HG03103 (cell line): ENCODE data around the gene CCDC85A.

Source experiments
- ATAC-seq: cut with Tn5 transposase; IDR thresholded peaks from one replicate; pipeline ENCODE4 v1.9.1; 2021; ENCODE audit warnings: low read depth; ENCODE audit not compliant: unreplicated experiment

Gene CCDC85A

DNA sequence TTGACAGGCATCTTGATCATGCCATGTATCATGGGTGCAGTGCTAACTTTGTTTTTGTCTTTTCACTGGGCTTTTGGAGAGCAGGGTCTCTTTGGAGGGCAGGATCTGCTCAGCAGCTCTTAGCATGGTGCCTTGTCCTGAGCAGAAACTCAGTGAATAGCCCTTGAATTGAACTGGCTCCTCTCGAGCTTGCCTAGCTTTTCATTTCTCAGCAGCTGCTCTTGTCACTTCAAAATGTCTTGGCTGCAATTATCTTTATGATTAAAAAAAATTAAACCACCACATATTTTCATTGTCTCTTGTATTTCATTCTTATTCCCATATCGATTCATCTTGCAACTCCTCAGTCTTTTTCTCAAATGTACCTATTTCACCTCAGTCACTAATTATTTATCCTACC is 50.5 kb downstream of the CCDC85A start:
- no peak for ATAC-seq

DNA sequence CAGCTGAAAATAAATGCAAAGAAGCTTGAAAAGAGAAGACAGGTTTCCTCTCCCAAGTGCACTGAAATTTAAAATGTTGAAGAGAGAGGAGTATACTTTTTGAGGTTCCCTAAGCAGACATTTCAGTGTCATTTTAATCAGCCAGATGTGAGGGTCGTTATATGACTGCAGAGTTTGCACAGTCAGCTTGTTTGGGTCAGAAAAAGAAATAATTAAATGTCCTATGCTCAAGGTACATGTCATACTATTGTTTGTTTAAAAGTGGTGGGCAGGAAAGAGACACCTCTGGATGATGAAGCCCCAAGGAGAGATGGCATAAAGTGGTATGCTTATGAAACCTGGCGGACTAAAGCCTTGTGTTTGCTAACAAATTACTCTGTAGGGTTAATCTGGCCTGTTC is 55.2 kb downstream of the CCDC85A start:
- ATAC-seq, result no peak

DNA sequence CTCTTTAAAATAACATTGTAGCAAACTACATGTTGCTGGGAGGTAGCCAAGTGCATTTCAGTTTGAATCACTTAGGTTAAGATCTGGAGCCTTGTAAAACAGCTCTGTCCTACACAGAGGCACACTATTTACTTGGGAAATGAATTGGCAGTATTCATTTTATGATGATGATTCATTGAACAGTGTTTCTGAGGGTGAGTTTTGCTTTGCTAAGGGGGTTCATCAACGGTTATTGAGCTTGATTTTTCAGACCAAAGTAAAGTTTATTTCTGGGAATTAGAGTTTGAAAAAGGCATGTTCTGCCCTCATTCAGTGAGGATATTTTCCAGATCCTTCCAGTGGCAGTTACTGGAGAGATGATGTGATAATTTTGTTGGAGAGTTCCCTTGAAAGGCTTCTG is 55.6 kb downstream of the CCDC85A start:
- ATAC-seq, result no peak

DNA sequence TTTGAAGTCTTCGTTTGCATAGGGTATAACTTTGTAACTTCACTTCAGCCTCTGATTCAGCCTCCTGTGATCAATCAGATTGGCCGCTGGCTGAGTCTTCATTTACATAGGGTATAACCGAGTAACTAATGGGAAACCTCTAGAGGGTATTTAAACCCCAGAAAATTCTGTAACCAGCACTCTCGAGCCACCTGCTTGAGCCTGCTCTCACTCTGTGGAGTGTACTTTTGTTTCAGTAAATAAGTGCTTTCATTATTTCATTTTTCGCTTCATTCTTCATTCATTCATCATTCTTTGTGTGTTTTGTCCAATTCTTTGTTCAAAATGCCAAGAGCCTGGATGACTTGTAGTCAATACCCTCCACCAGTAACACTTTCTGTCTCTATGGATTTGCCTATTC is 56.4 kb downstream of the CCDC85A start:
- ATAC-seq, result no peak

DNA sequence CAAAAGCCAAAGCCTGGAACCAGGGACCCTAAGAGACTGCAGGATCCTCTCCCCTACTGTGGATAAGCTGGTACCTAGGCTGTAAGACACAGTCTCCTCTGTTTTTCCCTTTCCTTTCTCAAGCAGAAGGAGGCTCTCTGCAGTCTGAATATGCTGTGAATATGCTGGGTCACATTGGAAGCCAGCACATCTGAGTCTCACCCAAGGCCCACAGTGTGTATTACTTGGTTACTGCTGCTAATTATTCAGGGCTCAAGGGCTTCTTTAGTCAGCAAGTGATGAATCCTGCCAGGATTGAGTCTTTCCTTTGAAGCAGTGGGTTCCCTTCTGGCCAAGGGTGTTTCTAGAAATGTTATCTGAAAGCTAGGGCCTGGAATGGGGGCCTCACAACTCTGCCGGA is 60.7 kb downstream of the CCDC85A start:
- no peak for ATAC-seq

DNA sequence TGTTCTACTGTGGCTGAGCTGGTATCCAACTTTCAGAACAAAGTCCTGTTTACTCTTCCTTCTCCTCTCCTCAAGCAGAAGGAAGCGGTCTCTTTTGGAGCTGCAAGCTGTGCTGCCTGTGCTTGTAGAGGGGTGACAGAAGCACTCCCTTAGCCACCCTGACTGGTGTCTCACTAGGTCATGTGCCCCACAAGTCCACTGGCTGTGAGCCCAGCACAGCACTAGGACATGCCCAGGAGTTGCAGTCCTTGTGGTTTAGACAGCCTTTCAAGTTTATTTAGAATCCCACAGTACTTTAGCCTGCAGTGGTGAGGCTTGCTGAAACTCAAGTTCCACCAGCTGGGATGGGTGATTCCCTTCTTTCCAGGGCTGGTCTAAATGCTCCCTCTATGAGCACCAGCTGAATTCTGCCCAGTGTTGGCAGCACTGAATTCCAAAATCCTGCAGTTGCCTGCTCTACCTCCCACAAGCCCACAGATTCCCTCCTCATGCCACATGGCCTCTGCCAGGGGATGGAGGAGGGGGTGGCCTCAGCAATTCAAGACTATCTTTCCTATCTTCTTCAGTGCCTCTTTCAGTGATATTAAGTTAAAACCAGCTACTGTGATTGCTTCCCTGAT is 61.2 kb downstream of the CCDC85A start:
- ATAC-seq, result no peak

DNA sequence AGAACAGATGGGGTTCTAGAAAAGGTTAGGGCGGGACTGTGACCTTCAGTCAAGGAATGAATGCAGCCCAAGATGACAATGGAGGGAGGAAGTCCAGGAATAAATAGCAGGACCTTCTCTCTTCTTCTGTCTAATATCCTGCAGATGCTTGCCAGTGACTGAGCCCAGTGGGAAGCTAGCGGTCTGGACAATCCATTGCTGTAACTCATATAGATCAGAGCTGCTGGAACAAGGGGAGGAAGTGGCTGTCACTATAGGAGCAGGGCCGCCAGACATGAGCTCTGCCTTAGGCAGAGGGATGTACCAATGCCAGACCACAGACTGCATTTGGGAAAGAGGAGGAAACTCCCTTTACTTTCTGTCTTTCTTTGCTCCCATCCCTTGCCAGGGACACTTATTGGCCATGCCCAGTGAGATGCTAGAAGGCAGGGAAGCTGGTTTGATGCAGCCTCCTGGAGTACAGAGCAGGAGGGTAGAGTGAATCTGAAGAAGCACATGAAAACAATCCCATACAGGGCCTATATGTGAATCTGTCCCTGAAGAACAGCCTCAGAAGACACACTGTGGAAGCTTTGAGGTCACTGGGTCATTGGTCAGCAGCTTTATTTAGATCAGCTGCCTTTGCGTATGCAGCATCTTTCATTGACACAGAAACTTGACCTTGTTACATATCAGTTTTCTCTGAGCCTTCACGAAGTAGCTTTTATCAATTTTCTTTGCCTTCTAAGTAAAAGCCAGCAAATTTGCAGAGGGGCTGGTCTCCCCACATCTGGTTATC is 65.4 kb downstream of the CCDC85A start:
- no peak for ATAC-seq

DNA sequence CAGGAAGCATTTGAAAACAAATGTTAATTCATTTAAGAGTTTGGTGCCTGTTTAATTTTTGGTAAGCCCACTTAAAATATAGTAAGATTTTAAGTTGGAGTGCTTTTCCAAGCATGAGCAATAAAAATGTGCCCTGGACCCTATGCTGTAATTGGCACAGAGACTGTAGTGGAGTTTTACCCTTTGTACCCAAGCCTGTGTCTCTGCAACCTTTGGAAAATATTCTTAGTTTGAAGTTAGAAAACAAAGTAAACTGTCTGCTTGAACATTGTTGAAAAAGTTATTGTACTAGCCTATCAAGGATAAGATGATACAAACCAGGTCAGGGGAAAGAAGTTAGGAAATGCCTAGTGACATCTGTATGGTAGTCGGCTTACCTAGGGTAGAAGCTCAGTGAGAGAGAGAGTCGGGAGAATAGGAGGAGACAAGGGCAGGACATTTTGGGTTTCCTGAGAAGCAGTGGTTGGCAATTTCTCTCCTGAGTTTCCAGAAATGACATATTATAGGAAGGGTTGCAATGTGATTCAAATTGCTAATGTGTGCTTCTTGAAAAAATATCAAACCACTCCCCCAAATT is 66.5 kb downstream of the CCDC85A start:
- ATAC-seq, result no peak

DNA sequence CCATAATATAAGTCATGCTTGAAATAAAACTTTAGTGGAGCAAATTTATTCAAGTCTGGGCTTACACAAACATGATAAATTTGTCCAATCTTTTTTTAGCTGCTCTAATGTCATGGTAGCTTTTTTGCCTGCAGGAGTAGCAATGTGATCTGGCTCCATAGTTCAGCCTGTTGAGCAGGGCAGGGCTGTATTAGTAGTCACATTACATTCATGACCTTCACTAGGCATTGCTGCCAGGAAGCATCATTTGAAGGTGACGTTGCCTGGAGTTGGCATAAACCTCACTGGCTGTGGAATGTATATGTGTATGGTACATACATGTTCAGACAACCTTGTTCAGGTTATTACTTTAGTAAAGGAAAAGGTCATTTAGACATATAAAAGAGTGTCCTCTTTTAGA is 76.6 kb downstream of the CCDC85A start:
- no peak for ATAC-seq

DNA sequence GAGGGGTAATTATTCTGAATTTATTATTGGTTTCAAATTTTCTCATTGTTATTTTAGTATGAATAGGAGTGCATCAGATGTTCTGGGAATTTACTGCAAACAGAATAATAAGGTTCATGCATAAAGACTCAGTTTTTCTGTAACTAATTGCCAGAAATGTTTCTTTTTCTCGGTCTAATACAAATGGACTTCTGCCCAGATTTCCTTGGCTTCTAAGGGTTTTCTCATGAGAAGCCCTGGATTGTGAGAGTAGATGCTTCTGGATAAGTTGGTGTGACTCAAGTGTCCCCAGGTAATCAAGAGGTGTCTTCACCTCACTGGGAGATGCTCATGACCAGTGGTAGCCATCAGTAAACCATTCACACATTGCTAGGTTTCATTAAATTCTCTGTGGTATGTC is 78.5 kb downstream of the CCDC85A start:
- no peak for ATAC-seq

DNA sequence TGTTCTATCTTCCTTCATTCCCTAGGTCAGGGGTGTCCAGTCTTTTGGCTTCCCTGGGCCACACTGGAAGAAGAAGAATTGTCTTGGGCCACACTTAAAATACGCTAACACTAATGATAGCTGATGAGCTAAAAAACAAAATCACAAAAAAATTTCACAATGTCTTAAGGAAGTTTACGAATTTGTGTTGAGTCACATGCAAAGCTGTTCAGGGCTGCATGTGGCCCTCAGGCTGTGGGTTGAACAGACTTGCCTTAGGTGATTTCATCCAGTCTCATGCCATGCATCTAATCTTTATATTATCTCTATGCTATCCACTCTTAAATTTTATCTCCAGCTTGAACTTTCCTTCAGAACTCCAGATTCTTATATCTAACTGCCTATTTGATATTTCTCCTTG is 80.1 kb downstream of the CCDC85A start:
- no peak for ATAC-seq

DNA sequence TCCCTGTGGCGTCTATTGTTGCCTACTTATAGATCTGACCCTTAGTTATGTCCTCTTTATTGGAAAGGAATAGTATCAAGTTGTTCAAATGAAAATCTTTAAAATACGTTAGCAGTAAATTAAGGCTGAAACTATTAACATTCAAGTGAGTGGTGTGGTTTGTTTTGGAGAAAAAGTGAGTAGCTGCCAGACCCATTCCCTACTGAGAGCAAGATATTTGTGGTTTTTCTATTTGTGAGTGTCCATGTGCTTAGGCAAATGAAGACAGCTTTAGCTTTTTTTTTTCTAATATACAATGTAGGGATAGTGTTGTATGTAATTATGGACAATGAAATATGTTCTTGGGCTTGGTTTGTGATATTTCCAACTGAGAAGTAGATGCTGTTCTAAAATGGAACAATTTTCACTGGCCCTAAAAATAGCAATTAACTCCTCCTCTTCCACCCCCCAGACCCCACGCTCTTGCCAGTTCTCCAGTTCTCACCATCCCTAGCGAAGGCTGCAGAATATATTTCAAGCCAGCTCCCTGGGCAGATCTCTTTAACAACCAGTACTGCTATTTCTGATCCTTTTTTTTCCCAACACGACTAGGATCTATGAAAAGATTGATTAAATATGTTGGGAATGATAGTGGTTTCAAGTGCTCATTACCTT is 83.1 kb downstream of the CCDC85A start:
- ATAC-seq, result no peak

DNA sequence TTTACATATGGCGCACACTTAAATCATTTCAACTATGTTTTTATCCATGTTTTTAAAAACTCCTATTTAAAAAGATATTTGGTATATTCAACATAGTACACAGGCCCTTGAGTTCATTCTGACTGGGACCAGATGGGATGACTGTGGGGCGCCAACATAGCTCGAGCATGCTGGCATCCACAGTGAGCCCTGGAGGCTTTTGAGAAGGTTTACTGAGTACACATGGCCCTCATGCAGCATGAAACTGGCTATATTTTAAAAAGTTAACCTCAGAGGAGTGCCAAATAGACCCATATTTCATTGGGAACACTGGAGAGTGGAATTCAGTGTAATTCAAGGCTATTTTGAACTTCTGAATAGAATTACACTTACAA is 83.6 kb downstream of the CCDC85A start:
- ATAC-seq, result no peak

DNA sequence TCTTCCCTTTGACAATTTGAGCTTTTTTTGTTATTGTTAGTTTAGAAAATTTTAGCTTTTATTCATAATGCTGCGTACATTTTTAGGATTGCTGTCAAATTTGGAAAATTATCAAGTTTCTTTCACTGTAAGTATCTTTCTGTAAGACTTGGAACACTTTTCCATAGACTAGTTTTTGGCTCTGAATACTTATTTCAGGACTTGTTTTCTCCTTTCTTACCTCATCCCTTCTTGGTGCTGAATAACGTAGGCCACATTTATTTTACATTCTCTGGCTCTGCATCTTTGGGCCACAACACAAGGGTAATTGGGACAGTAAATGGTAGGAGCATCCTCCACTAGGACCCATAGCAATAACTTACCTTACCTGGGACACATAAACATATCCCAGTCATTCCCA is 85.1 kb downstream of the CCDC85A start:
- ATAC-seq, result no peak

DNA sequence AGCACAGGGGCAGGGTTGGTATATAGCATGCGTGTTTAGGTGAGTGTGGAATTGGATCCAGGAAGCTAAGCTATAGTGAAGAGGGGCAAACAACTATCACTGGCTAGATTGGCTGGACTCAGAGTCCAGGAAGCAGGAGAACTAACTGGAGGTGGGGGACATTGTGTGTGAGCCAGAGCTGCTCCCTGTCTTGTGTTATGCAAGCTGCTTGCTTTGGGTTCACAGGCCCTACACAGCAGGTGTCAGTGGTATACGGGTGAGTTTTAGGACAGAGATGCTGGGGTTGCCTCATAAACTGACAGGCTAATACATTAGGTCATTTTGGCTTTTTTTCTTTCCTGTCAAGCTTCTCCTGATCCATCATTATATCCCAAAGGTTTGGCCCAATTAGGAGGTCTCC is 87.5 kb downstream of the CCDC85A start:
- ATAC-seq, result no peak

DNA sequence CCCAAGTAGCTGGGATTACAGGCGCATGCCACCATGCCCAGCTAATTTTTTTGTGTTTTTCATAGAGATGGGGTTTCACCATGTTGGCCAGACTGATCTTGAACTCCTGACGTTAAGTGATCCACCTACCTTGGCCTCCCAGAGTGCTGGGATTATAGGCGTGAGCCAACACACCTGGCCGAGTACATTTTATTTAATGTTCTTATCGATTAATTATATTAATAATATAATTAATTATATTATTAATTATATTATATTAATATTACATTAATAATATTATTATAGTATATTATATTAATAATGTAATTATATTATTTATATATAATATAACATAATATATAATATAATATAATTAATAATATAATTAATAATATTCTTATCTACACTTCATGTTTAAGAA is 101.4 kb downstream of the CCDC85A start:
- ATAC-seq, result no peak

DNA sequence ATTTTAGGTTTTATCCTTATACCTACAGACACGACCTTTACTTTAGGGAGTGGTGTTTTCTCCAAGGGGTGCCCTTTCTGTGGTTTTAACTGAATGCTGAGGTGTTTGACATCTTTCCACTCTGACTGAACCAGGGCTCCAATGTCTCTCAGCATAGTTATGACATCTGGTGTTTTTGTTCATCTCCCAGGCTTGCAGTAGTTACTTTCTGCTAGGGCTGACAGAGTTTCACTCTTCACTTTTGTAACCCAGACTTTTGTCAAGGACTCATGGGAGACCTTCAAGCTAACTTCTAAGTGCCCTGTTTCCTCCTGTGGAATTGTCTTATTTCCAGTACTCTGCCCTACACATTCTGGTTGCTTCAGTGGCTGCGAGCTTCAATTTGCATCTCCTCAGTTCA is 103.1 kb downstream of the CCDC85A start:
- ATAC-seq, result no peak

DNA sequence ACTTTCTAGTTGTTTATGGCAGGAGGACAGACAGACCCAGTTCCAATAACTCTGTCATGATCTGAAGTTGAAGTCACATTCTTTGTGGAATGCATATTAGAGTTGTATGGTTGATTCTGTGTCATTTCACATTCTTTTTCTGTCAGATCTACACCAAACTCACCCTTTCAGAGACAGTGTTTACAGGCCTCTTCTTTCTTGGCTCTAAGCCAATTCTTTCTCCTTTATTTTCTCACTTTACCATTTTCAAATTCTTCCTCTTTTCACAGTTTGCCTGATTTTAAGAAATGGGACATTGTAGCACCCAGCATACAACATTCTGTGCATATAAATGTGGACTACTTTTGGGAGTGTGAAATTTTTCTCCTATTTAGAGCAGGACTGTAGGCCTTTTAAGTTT is 103.7 kb downstream of the CCDC85A start:
- no peak for ATAC-seq

DNA sequence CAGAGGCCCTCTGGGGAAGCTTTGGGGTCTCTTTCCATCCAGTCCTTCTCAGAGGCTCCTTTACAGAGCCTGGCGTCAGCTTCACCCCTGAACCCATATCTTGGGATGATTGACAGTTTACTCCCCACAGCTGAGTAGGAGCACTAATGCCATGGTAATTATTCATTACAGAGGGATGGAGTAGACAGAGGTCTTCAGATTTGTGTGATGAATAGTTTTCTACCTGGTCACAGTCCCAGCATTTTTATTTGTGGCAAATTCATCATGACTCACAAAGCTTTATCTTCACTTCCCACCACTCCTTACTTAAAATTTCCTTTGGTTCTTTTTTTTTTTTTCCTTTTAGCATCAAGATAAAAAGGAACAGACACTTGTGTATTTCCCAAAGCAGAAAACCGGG is 104.2 kb downstream of the CCDC85A start:
- ATAC-seq, result no peak

DNA sequence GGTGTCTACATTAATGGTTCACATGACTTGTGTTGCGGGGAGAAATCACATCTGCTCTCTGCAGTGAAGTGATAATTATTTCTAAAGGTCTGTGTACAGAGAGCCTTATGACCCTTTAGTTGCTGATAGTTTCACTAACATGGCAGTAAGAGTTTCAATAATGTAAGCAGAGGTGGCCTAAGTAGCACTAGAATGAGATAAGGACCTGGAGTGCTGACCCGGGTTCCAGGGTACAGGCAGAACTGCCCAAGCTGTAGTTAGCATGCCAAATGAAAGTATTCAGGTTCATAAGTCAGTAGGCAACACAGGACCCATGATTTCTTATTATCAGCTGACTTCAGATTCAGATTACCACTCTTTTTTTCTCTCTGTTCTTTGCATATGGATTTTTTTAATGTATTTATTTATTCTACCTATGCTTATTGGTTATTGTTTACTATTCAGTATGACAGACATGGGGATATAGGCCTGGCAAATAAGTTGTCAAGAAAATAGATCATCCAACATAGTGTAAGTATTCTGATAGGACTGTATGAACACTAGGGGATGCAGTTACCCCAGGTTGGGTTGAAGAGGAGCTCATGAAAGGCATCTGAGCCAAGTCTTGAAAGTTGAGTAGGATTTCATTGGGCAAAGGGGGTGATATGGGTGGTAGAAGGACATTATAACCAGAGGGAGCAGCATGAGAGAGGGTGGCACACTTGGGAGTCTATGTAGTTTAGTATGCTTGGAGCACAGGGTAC is 105.2 kb downstream of the CCDC85A start:
- no peak for ATAC-seq

DNA sequence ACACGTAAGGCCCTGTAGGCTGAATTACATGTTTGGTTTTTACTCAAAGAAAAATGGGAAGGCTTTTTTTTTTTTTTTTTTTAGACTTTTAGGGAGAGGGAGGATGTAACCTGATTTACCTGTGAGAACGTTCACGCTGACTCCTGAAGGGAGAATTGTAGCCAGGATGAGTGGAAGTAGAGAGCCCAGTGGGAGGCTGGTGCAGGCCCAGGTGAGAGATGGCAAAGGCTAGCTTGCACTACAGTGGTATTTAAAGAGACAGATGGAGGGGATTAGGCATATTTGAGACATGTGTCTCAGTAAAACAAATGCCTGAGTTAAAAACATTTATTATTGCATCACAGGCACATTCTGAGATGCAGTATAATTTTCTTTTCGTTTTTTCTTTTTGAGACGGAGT is 107.9 kb downstream of the CCDC85A start:
- ATAC-seq, result no peak
